Thymus (tissue), 11 donors: ENCODE results near the gene SP9. TPM values are rescaled to one million over a fixed set of nuclear protein-coding genes. Genes with fewer than 3 reads are reported as not detected.
"Not testable (repeated sequence)": the region's sequence is repeated elsewhere in the genome, so short reads cannot be mapped to it uniquely, and the experiment has no call there.

Source experiments
- DNase-seq, 9 donors: peaks; one replicate each; pipeline ENCODE4 v3.0.0-alpha.2; 2013; ENCODE audit warnings: low spot score in 9 of 9, low read depth in 6 of 9, missing footprints in 1 of 9
- H3K27ac ChIP-seq, 2 donors: one replicate each; pipeline ENCODE4 v1.5.1; 2013; ENCODE audit warnings: control low read depth in 1 of 2, low read depth in 1 of 2, low read length in 1 of 2, mild to moderate bottlenecking in 1 of 2, moderate library complexity in 1 of 2
- H3K27me3 ChIP-seq, 2 donors: one replicate each; pipeline ENCODE4 v1.5.1; 2013; ENCODE audit warnings: low read length in 1 of 2; ENCODE audit not compliant: control insufficient read depth in 2 of 2, insufficient read depth in 1 of 2
- H3K36me3 ChIP-seq, 2 donors: one replicate each; pipeline ENCODE4 v1.5.1; 2013; ENCODE audit warnings: low read length in 1 of 2, mild to moderate bottlenecking in 1 of 2, moderate library complexity in 1 of 2; ENCODE audit not compliant: control insufficient read depth in 2 of 2, insufficient read depth in 2 of 2
- H3K4me1 ChIP-seq, 2 donors: one replicate each; pipeline ENCODE4 v1.5.1; 2013; ENCODE audit warnings: low read length in 2 of 2; ENCODE audit not compliant: control insufficient read depth in 2 of 2, insufficient read depth in 2 of 2
- H3K4me3 ChIP-seq, 2 donors: one replicate each; pipeline ENCODE4 v1.5.1; 2013; ENCODE audit warnings: low read length in 2 of 2, control low read depth in 1 of 2, mild to moderate bottlenecking in 1 of 2
- H3K9me3 ChIP-seq, 2 donors: one replicate each; pipeline ENCODE4 v1.5.1; 2013; ENCODE audit warnings: low read length in 1 of 2, mild to moderate bottlenecking in 1 of 2; ENCODE audit not compliant: control insufficient read depth in 2 of 2, insufficient read depth in 1 of 2
- WGBS: extraction: QIAGEN DNeasy Blood & Tissue Kit; methylation state at CpG from one replicate; pipeline ENCODE4 v1.1.7; 2013; 5-methylcytosine and 5-hydroxymethylcytosine counted together
- polyA plus RNA-seq: library from polyadenylated mRNA; stranded (reverse); fragments of 200-250 nt; gene quantifications from one replicate; pipeline ENCODE4 v1.2.3, GENCODE V29; 2013
- total RNA-seq: library from RNA; stranded (reverse); fragments of 120-200 nt; gene quantifications from one replicate; pipeline ENCODE4 v1.2.4, GENCODE V29; 2013
- donor health status: healthy.

The SP9 gene
- total and polyA plus RNA-seq, 2 donors: 0.07 TPM; not detected in 1

DNA sequence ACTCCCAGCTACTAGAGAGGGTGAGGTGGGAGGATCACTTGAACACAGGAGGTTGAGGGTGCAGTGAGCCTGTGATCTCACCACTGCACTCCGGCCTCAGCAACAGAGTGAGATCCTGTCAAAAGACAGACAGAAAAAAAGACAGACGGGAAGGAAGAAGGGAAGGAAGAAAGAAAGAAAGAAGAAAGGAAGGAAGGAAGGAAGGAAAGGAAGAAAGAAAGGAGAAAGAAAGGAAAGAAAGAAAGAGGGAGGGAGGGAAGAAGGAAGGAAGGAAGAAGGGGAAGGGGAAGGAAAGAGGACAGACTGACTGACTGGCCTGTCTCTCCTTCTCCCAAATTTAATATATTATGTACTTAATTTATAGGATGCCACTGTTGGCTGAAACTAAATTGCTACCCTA is 21.6 kb downstream of the SP9 start:
- DNase-seq: no peak
- Histone ChIP-seq H3K9me3 (no peaks in the 10 kb centered on the region), H3K4me3 (no peak overlapping the region), H3K4me1 (no peaks in the 10 kb centered on the region), H3K27me3 (no peaks in the 10 kb centered on the region), H3K36me3 (peaks cover 5 to 8% of the 10 kb centered on the region in 2 donors), H3K27ac (no peak overlapping the region)
- 98% methylated on average over 2 of the region's 2 CpGs for WGBS

DNA sequence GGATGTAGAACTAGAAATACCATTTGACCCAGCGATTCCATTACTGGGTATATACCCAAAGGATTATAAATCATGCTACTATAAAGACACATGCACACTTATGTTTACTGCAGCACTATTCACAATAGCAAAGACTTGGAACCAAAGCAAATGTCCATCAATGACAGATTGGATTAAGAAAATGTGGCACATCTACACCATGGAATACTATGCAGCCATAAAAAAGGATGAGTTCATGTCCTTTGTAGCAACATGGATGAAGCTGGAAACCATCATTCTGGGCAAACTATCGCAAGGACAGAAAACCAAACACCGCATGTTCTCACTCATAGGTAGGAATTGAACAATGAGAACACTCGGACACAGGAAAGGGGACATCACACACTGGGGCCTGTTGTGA is 24.9 kb downstream of the SP9 start:
- DNase-seq, H3K27ac ChIP-seq, H3K4me1 ChIP-seq, H3K4me3 ChIP-seq, H3K27me3 ChIP-seq: not testable (repeated sequence)
- Histone ChIP-seq H3K36me3 (peaks cover 20 to 21% of the 10 kb centered on the region in 2 donors), H3K9me3 (peaks cover 5 to 11% of the 10 kb centered on the region in 2 donors)
- WGBS: 99% methylated on average over 4 of the region's 4 CpGs

DNA sequence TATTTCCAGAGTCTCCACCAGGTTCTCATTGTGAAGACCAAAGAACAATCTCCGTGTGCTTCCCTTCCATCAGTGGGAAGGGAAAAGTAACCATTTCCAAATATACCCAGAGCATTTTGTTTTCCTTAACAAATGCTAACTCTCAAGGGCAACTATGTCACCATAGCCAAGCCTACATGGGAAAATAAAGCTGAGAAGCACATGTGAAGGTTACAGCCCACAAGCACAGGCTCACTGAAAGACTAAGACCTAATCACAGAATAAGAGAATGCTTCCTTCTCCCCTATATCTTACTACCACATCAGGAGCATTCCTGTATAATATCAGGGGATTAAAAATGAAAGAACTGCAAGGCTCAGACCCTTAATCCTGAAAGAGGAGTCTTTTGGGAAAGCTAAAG is 28.2 kb downstream of the SP9 start:
- Histone ChIP-seq H3K9me3 (peaks cover 5 to 12% of the 10 kb centered on the region in 2 donors), H3K27ac (no peak overlapping the region), H3K27me3 (no peaks in the 10 kb centered on the region), H3K36me3 (peaks cover 29 to 36% of the 10 kb centered on the region in 2 donors), H3K4me1 (no peaks in the 10 kb centered on the region), H3K4me3 (no peak overlapping the region)
- 100% methylated on average over 1 of the region's 1 CpG for WGBS
- no peak for DNase-seq

DNA sequence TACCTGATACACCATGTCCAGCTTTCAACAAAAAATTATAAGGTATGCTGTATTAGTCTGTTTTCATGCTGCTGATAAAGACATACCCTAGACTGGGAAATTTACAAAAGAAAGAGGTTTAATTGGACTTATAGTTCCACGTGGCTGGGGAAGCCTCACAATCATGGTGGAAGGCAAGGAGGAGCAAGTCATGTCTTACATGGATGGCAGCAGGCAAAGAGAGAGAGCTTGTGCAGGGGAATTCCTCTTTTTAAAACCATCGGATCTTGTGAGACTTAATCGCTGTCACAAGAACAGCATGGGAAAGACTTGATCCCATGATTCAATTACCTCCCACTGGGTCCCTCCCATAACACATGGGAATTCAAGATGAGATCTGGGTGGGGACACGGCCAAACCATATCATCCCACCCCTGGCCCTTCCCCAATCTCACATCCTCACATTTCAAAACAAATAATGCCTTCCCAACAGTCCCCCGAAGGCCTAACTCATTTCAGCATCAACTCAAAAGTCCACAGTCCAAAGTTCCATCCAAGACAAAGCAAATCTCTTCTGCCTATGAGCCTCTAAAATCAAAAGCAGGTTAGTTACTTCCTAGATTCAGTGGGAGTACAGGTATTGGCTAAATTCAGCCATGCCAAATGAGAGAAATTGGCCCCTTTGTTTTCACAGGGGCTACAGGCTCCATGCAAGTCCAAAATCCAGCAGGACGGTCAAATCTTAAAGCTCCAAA is 28.9 kb downstream of the SP9 start:
- H3K4me1 ChIP-seq, H3K27ac ChIP-seq, H3K4me3 ChIP-seq, DNase-seq, H3K27me3 ChIP-seq: not testable (repeated sequence)
- Histone ChIP-seq H3K36me3 (peaks cover 35 to 38% of the 10 kb centered on the region in 2 donors), H3K9me3 (peaks cover 5 to 12% of the 10 kb centered on the region in 2 donors)
- 98% methylated on average over 6 of the region's 6 CpGs for WGBS

DNA sequence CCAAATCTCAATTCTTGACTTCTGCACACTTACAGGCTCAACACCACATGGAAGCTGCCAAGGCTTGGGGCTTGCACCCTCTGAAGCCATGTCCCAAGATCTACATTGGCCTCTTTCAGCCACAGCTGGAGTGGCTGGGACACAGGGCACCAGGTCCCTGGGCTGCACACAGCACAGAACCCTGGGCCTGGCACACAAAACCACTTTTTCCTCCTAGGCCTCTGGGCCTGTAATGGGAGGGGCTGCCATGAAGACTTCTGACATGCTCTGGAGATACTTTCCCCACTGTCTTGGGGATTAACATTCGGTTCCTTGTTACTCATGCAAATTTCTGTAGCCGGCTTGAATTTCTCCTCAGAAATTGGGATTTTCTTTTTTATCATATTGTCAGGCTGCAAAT is 29.9 kb downstream of the SP9 start:
- DNase-seq: no peak
- no peak overlapping the region for H3K4me3 ChIP-seq
- H3K4me1 ChIP-seq: no peaks in the 10 kb centered on the region
- H3K27me3 ChIP-seq: no peaks in the 10 kb centered on the region
- H3K27ac ChIP-seq: no peak overlapping the region
- H3K36me3 ChIP-seq: peaks cover 36 to 41% of the 10 kb centered on the region in 2 donors
- peaks cover 5 to 12% of the 10 kb centered on the region in 2 donors for H3K9me3 ChIP-seq
- WGBS: 98% methylated on average over 2 of the region's 2 CpGs

DNA sequence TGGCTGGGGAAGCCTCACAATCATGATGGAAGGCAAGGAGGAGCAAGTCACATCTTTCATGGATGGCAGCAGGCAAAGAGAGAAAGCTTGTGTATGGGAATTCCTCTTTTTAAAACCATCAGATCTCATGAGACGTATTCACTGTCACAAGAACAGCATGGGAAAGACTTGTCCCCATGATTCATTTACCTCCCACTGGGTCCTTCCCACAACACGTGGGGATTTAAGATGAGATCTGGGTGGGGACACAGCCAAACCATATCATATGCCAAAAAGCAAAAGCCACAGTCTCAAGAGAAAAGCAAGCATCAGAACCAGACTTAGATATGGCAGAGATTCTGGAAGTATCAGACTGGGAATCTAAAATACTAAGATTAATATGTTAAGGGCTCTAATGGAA is 30.8 kb downstream of the SP9 start:
- DNase-seq: no peak
- Histone ChIP-seq H3K4me1 (no peaks in the 10 kb centered on the region), H3K9me3 (peaks cover 5 to 12% of the 10 kb centered on the region in 2 donors), H3K36me3 (peaks cover 42% of the 10 kb centered on the region in 2 donors), H3K27ac (no peak overlapping the region), H3K27me3 (no peaks in the 10 kb centered on the region), H3K4me3 (no peak overlapping the region)
- WGBS: 98% methylated on average over 2 of the region's 2 CpGs

DNA sequence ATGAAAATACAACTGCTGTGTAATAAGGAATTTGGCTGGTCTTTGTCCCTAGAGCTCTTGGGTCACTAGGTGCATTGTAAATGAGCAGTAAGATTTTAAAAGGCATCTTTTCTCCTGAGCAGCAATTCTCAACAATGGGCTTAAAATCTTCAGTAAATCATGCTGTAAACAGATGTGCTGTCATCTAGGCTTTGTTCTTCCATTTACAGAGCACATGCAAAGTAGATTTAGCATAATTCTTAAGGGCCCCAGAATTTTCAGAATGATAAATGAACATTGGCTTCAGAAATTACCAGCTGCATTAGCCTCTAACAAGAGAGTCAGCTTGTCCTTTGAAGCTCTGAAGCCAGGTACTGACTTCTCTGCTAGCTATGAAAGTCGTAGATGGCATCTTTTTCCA is 33.9 kb downstream of the SP9 start:
- Histone ChIP-seq H3K36me3 (peaks cover 34 to 36% of the 10 kb centered on the region in 2 donors), H3K27ac (no peak overlapping the region), H3K27me3 (no peaks in the 10 kb centered on the region), H3K4me3 (no peak overlapping the region), H3K9me3 (peaks cover 5 to 11% of the 10 kb centered on the region in 2 donors), H3K4me1 (no peaks in the 10 kb centered on the region)
- 97% methylated on average over 1 of the region's 1 CpG for WGBS
- no peak for DNase-seq

DNA sequence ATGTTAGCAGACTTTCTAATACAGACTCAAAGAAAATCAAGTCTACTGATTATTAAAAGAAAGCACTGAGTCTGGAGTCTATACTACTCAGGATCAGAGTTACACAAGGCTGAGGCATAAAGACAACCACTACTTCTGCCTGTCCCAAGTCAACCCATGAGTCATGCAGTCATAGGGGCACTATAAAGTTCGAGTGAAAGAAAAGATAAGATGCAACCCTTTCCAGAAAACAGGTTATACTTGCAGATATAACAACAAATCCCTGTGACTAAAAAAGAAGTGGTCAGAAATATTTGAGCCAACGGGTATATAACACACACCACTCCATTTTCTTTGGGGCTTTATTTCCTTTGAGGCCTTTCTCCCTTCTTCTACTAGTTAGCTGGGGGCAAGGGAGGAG is 42.2 kb downstream of the SP9 start:
- DNase-seq: no peak
- 98% methylated on average over 2 of the region's 2 CpGs for WGBS
- peaks cover 24 to 66% of the 10 kb centered on the region in 2 donors for H3K36me3 ChIP-seq

DNA sequence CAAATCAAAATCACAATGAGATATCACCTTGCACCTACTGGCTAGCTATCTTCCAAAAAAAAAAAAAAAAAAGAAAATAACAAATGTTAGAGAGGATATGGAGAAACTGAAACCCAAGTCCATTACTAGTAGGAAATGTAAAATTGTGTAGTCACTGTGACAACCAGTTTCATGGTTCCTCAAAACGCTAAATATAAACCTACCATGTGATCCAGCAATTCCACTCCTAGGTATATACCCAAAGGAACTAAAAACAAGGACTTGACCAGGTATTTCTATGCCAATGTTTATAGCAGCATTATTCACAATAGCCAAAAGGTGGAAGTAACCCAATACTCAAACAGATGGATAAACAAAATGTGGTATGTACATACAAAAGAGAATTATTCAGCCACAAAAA is 49.0 kb downstream of the SP9 start:
- DNase-seq: no peak
- H3K4me3 ChIP-seq: no peak overlapping the region
- H3K27me3 ChIP-seq: no peaks in the 10 kb centered on the region
- no peak overlapping the region for H3K27ac ChIP-seq
- peaks cover 16 to 46% of the 10 kb centered on the region in 2 donors for H3K36me3 ChIP-seq
- no peaks in the 10 kb centered on the region for H3K9me3 ChIP-seq
- 80% methylated on average over 1 of the region's 1 CpG for WGBS
- no peaks in the 10 kb centered on the region for H3K4me1 ChIP-seq

More for the DNA sequence above, 42.2 kb downstream of the SP9 start:
- H3K27me3 ChIP-seq: no peaks in the 10 kb centered on the region
- H3K9me3 ChIP-seq: no peaks in the 10 kb centered on the region
- no peak overlapping the region for H3K4me3 ChIP-seq
- no peaks in the 10 kb centered on the region for H3K4me1 ChIP-seq
- H3K27ac ChIP-seq: no peak overlapping the region
